ENCODE results near the gene ANGPTL7. TPM values are rescaled to one million over a fixed set of nuclear protein-coding genes. Genes with fewer than 3 reads are reported as not detected.

ANGPTL7 gene
- total RNA-seq, 3 donors from 2014 or later = 0.72 to 1.8 TPM; not detected in 1

DNA sequence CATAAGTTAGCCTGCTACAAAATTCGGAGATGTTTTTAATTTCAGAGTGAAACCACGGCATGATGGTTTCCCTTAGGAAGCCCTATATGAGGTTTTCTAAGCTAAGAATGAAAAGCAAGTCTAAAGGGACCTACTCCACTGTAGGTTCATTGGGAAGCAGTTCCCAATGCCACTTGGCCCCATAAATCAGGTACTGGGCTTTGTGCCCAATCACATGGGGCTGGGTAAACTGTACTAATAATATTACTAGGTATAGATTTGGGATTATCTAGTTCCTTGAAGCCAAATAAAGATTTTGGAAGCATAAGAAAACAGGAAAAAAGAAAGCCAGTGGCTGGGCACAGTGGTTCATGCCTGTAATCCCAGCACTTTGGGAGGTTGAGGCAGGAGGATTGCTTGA is 19.1 kb upstream of the ANGPTL7 start:
- H3K36me3 ChIP-seq (ENCODE audit: low read depth) = no peaks in the 10 kb centered on the region
- no peaks in the 10 kb centered on the region for H3K4me1 ChIP-seq (ENCODE audit: low read depth)
- no peak for DNase-seq
- H3K9me3 ChIP-seq = no peaks in the 10 kb centered on the region
- H3K4me3 ChIP-seq = no peak overlapping the region
- intact Hi-C loops (cut with DNase I, micrococcal nuclease) = no loop called here
- no peak for ATAC-seq
- TF ChIP-seq, protein P1, sequence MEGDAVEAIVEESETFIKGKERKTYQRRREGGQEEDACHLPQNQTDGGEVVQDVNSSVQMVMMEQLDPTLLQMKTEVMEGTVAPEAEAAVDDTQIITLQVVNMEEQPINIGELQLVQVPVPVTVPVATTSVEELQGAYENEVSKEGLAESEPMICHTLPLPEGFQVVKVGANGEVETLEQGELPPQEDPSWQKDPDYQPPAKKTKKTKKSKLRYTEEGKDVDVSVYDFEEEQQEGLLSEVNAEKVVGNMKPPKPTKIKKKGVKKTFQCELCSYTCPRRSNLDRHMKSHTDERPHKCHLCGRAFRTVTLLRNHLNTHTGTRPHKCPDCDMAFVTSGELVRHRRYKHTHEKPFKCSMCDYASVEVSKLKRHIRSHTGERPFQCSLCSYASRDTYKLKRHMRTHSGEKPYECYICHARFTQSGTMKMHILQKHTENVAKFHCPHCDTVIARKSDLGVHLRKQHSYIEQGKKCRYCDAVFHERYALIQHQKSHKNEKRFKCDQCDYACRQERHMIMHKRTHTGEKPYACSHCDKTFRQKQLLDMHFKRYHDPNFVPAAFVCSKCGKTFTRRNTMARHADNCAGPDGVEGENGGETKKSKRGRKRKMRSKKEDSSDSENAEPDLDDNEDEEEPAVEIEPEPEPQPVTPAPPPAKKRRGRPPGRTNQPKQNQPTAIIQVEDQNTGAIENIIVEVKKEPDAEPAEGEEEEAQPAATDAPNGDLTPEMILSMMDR (IDR thresholded peaks at IDR 0.05) = no peak

DNA sequence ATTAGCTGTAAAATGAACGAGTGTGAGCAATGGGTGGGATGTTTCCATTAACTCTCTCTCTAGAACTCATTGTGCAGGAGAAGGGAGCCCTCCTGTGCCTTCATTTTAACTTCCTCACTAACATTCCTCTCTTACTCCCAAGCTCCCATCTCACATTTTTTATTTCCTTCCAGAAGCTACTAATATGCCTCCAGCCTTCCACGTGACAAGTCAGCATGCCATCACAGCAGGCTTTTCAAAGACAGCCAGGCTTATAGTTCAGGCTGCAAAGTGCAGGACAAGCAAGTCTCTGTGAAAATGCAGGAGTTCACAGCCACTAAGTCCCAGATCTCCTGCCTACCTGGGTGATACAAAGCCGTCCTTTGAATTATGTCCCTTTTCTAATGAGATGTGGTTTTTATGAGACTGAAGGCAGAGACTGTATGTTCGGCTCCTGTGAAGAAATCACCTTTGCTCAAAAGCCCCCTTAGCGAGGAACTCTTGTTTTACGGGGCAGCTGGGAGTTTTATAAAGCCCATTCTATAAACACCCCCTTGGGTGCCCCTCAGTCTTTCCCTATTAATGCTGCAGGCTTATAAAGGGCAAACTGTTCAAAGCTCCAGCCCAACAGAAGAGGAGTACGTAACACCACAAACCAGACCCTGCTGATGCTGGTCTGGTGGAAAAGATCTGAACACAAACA is 14.8 kb upstream of the ANGPTL7 start:
- H3K4me1 ChIP-seq (ENCODE audit: low read depth) = no peaks in the 10 kb centered on the region
- ATAC-seq = no peak
- intact Hi-C loops (cut with DNase I, micrococcal nuclease) = no loop called here
- H3K36me3 ChIP-seq (ENCODE audit: low read depth) = no peaks in the 10 kb centered on the region
- H3K9me3 ChIP-seq = no peaks in the 10 kb centered on the region
- DNase-seq = no peak
- TF ChIP-seq, protein P1 (IDR thresholded peaks at IDR 0.05) = no peak
- no peak overlapping the region for H3K4me3 ChIP-seq

DNA sequence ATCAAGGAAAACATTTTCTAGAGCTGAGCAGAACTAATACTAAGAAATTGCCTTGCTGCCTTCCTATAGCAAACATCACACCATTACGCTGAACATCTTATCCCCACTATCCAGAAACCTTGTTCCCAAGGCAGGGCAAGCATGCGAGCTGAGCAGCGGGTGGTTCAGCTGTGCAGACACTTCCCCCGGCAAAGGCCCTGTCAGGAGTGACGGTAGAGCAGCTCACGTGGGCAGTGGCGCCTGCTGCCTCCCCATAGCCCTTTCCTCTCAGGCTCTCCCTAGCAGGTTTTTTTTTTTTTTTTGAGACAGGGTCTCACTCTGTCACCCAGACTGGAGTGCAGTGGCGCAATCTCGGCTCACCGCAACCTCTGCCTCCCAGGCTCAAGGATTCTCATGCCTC is 13.7 kb upstream of the ANGPTL7 start:
- Histone ChIP-seq H3K4me3 (no peak overlapping the region), H3K9me3 (no peaks in the 10 kb centered on the region), H3K4me1 (ENCODE audit: low read depth) (no peaks in the 10 kb centered on the region), H3K36me3 (ENCODE audit: low read depth) (no peaks in the 10 kb centered on the region)
- no peak for ATAC-seq
- TF ChIP-seq, protein P1 (IDR thresholded peaks at IDR 0.05) = no peak
- intact Hi-C loops (cut with DNase I, micrococcal nuclease) = no loop called here
- DNase-seq = no peak

DNA sequence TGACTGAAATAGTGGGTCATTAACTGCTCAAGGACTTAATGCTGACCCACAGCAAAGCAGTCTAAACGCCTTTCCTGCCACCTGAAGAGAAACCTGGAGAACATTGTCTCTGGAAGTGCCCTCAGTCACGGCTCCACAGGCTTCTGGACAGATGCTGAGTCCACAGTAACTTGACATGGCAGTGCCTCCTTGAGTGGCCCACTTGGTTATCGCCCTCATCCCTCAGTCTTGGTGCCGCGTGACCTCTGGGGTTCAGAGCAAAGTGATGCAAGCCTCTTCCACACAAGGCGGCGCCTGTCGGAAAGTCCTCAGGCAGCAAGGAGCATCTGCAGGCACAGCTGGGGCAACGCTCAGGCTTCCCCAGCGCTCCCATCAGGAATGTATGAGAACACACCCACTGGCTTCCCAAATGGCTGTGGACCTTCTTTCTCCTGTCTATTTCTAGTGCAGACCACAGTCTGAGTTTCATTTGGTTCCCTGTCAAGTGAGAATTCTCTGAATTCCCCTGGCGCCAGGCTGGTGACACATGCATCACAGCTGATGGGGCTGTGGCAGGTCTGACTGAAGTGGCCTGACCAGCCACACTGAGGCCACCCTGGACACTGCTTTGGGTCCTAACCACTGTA is 13.0 kb upstream of the ANGPTL7 start:
- Histone ChIP-seq H3K4me3 (no peak overlapping the region), H3K36me3 (ENCODE audit: low read depth) (no peaks in the 10 kb centered on the region), H3K9me3 (no peaks in the 10 kb centered on the region), H3K4me1 (ENCODE audit: low read depth) (no peaks in the 10 kb centered on the region)
- no peak for DNase-seq
- TF ChIP-seq, protein P1 (IDR thresholded peaks at IDR 0.05) = no peak
- intact Hi-C loops (cut with DNase I, micrococcal nuclease) = no loop called here
- ATAC-seq = no peak

DNA sequence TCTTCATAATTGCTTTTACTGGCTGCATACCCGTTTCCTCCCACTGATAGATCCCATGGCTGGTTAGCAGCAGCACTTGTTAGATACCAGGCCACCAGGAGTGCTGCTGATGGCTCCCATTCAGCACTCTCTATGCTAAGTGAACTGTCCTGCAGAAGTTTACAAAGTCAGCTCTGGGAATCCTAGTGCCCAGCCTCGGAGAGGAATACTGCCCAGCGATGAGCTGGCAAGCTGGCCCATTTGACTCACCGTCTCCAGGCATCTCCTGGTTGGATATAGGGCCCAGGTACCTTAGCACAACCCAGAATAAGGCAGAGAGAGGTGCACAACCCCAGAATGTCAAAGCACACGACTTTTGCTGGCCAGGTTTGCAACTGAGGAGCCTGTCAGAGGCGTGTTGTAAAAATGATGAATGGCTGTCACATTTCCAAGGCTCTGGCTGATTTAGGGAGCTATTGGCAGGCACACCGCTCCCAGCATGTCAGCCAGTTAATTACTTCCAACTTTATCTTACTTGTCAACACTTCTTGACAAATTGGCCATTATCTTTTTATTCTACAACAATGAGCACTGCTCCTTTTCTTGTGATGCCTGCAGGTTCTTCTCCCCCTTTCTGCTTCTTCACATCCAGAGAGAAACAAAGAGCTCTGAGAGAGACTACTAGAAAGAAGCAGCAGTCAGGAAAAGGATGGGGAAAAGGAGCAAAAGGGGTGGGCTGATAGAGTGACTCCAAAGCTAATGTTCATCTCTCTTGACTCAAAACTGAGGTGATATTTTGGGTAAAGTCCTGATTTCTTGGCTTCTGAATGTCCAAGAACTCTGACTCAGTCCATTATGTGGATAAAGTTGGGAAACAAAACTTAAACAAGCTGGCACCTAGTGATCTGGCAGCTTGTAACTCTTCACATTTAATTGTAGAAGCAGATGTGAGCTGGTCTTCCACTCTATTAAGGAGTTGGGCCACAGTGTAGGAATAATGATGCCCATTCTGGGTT is 10.8 kb upstream of the ANGPTL7 start:
- TF ChIP-seq, protein P1 (IDR thresholded peaks at IDR 0.05) = no peak
- ATAC-seq (peak; percentile 8), DNase-seq (no peak)
- H3K4me1 ChIP-seq (ENCODE audit: low read depth) = no peaks in the 10 kb centered on the region
- no peaks in the 10 kb centered on the region for H3K36me3 ChIP-seq (ENCODE audit: low read depth)
- intact Hi-C loops (cut with DNase I, micrococcal nuclease) = no loop called here
- no peaks in the 10 kb centered on the region for H3K9me3 ChIP-seq
- H3K4me3 ChIP-seq = no peak overlapping the region

Data from mucosa of descending colon (tissue), 3 donors.